Measurements from ENCODE around the gene FGF13. TPM values are rescaled to one million over a fixed set of nuclear protein-coding genes. Genes with fewer than 3 reads are reported as not detected.

The FGF13 gene
- total RNA-seq, 2 experiments from 2014 or later: not detected

DNA sequence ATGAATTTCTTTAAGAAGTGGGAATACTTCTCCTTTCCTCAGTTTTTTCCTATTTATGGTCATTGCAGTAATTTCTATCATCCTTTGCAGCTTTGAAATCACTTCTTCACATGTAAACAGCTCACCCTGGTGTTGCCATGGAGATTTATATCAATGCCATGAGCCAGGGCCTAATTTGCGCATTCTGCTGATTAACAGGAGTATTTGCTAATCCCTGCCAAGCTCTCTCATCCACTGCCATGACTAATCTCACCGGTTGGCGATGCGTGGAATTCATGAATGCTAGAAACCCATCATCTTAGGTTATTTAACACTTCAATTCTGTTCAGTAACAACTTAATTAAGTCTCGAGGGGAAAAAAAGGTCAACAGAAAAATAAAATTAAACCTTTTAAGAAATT lies 11.8 kb upstream of the FGF13 start:
- ChIA-PET POLR2A (interaction anchor here (1.1 kb wide), 1 partner anchor 32 kb away, joined by 3 read pairs; no protein-coding TSS in a partner anchor), CTCF (ENCODE audit: unreplicated experiment) (no interaction called here)
- H3K79me2 ChIP-seq (ENCODE audit: insufficient read depth, low read depth, low read length): no peaks in the 10 kb centered on the region
- no peak overlapping the region for H3K4me3 ChIP-seq (ENCODE audit: low read depth, low read length, poor library complexity, severe bottlenecking)
- intact Hi-C loops (cut with micrococcal nuclease; ENCODE audit: unreplicated experiment): no loop called here
- no TSS peak for BruUV-seq (replicated peaks)
- DNase-seq (ENCODE audit: low spot score): no peak
- no peaks in the 10 kb centered on the region for H3K36me3 ChIP-seq (ENCODE audit: insufficient read depth, low read length)
- H4K20me1 ChIP-seq (ENCODE audit: insufficient read depth, low read length): no peaks in the 10 kb centered on the region
- H3K9me3 ChIP-seq (ENCODE audit: low read length): no peaks in the 10 kb centered on the region
- H3K4me2 ChIP-seq (ENCODE audit: low read length): no peak overlapping the region
- TF ChIP-seq EZH2phosphoT487 (IDR thresholded peaks at IDR 0.05; ENCODE audit: borderline replicate concordance, low read depth, low read length) (no peak), CTCF (conservative IDR thresholded peaks at IDR 0.05; ENCODE audit: low read length) (no peak)
- H3K27ac ChIP-seq (ENCODE audit: low read depth, low read length, poor library complexity, severe bottlenecking): no peak overlapping the region
- H3K4me1 ChIP-seq (ENCODE audit: insufficient read depth, low read length, poor library complexity, severe bottlenecking): no peaks in the 10 kb centered on the region
- H3K9me2 ChIP-seq (ENCODE audit: insufficient read depth, low read length): no peaks in the 10 kb centered on the region
- H2AFZ ChIP-seq (ENCODE audit: low read length): no peak overlapping the region

DNA sequence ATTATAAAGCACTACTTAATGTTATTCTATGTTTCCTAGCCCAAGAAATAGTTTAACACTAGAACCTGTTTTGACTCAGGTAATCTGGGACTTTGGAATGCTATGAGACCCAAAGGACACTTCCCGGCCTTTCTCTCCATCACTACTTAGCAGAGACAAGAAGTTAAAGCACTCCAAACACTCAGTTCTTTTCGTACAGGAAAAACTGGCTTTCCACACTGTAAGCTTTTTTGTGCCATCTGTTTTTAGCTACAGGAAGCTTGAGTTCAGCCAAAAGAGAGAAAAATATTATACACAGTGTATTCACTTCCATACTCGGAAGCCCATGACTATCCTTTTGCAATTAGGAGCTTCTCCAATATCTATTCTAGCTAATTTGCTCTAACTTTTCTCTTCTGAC lies 7.9 kb upstream of the FGF13 start:
- no peak overlapping the region for H3K4me3 ChIP-seq (ENCODE audit: low read depth, low read length, poor library complexity, severe bottlenecking)
- ChIA-PET CTCF (ENCODE audit: unreplicated experiment) (no interaction called here), POLR2A (no interaction called here)
- DNase-seq (ENCODE audit: low spot score): no peak
- H3K4me1 ChIP-seq (ENCODE audit: insufficient read depth, low read length, poor library complexity, severe bottlenecking): no peaks in the 10 kb centered on the region
- no peak overlapping the region for H3K4me2 ChIP-seq (ENCODE audit: low read length)
- TF ChIP-seq CTCF (conservative IDR thresholded peaks at IDR 0.05; ENCODE audit: low read length) (no peak), EZH2phosphoT487 (IDR thresholded peaks at IDR 0.05; ENCODE audit: borderline replicate concordance, low read depth, low read length) (no peak)
- no peaks in the 10 kb centered on the region for H3K9me3 ChIP-seq (ENCODE audit: low read length)
- no peaks in the 10 kb centered on the region for H3K79me2 ChIP-seq (ENCODE audit: insufficient read depth, low read depth, low read length)
- no TSS peak for BruUV-seq (replicated peaks)
- intact Hi-C loops (cut with micrococcal nuclease; ENCODE audit: unreplicated experiment): no loop called here
- H3K27ac ChIP-seq (ENCODE audit: low read depth, low read length, poor library complexity, severe bottlenecking): no peak overlapping the region
- H3K36me3 ChIP-seq (ENCODE audit: insufficient read depth, low read length): no peaks in the 10 kb centered on the region
- H4K20me1 ChIP-seq (ENCODE audit: insufficient read depth, low read length): no peaks in the 10 kb centered on the region
- H2AFZ ChIP-seq (ENCODE audit: low read length): no peak overlapping the region
- no peaks in the 10 kb centered on the region for H3K9me2 ChIP-seq (ENCODE audit: insufficient read depth, low read length)

DNA sequence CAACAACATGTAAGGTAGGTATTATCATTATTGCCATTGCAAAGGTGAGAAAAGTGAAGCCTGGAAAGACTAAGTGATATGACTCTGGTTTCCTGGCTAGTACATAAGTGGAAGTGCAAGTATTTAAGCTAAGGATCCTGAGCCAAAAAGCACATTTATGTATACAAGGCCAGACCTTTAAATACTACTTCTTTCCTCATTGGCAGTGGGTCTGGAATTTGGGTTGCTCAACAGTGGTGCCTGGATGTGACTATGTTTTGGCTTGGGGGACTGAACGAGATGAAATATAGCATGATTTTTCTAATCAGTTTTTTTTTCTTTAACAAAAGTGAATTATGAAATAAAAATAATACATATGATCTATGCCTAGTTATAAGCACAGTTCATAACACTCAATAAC lies 7.4 kb upstream of the FGF13 start:
- POLR2A ChIA-PET: no interaction called here
- Histone ChIP-seq H3K27ac (ENCODE audit: low read depth, low read length, poor library complexity, severe bottlenecking) (no peak overlapping the region), H3K4me3 (ENCODE audit: low read depth, low read length, poor library complexity, severe bottlenecking) (no peak overlapping the region), H2AFZ (ENCODE audit: low read length) (no peak overlapping the region), H3K9me2 (ENCODE audit: insufficient read depth, low read length) (no peaks in the 10 kb centered on the region), H4K20me1 (ENCODE audit: insufficient read depth, low read length) (no peaks in the 10 kb centered on the region), H3K36me3 (ENCODE audit: insufficient read depth, low read length) (no peaks in the 10 kb centered on the region), H3K4me1 (ENCODE audit: insufficient read depth, low read length, poor library complexity, severe bottlenecking) (no peaks in the 10 kb centered on the region), H3K9me3 (ENCODE audit: low read length) (no peaks in the 10 kb centered on the region), H3K4me2 (ENCODE audit: low read length) (no peak overlapping the region), H3K79me2 (ENCODE audit: insufficient read depth, low read depth, low read length) (no peaks in the 10 kb centered on the region)
- DNase-seq (ENCODE audit: low spot score): no peak
- BruUV-seq (replicated peaks): no TSS peak
- CTCF ChIA-PET (ENCODE audit: unreplicated experiment): no interaction called here
- intact Hi-C loops (cut with micrococcal nuclease; ENCODE audit: unreplicated experiment): no loop called here
- TF ChIP-seq EZH2phosphoT487 (IDR thresholded peaks at IDR 0.05; ENCODE audit: borderline replicate concordance, low read depth, low read length) (no peak), CTCF (conservative IDR thresholded peaks at IDR 0.05; ENCODE audit: low read length) (no peak)
